ENCODE data around the gene RBFA.
"Not testable (repeated sequence)": the region's sequence is repeated elsewhere in the genome, so short reads cannot be mapped to it uniquely, and the experiment has no call there.

Gene RBFA, protein sequence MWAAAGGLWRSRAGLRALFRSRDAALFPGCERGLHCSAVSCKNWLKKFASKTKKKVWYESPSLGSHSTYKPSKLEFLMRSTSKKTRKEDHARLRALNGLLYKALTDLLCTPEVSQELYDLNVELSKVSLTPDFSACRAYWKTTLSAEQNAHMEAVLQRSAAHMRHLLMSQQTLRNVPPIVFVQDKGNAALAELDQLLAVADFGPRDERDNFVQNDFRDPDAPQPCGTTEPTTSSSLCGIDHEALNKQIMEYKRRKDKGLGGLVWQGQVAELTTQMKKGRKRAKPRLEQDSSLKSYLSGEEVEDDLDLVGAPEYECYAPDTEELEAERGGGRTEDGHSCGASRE

DNA sequence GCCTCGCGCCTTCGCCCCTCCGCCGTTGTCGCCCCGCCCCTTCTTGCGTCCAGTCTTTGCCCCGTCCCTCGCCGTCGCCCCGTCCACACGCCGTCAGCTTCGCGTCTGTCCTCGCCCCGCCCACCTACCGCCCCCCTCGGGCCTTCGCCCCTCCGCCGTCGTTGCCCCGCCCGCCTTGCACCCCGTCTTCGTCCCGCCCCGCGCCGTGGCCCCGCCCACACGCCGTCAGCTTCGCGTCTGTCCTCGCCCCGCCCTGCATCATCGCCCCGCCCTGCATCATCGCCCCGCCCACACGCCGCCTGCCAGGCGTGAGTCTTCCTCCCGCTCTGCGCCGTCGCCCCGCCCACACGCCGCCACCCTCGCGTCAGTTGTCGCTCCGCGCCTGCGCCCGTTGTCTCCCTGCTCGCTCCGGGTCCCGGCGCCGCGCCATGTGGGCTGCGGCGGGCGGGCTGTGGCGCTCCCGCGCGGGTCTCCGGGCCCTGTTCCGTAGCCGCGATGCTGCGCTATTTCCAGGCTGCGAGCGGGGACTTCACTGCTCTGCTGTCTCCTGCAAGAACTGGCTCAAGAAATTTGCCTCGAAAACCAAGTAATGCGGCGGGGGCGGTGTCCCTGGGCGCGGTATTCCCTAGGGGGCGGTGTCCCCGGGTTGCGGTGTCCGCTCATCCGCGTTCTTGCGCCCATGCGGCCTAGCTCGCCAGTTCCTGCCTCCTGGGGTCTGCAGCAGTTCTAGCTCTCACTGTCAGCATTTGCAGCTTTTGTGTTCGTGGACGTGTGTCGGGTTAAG lies at the start of gene RBFA:
RBFA (plus strand) TSS at position 367 of the 784 bp plus-strand sequence; CDS start at position 429, 62 bp downstream.
- DNase-seq: peak; percentile 93 to 99

DNA sequence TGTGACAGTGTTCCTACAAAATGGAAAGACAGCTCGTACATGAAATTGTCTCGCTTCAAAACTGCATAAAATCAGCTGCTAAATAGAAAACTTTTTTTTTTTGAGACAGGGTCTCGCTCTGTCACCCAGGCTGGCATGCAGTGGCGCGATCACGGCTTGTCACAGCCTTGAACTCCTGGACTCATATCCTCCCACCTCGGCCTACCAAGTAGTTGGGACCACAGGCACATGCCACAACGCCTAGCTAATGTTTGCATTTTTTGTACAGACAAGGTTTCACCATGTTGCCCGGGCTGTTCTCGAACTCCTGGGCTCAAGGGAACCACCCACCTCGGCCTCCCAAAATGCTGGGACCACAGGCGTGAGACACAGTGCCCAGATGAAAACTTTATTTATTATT lies 49.1 kb upstream of the RBFA start:
- DNase-seq: no peak

DNA sequence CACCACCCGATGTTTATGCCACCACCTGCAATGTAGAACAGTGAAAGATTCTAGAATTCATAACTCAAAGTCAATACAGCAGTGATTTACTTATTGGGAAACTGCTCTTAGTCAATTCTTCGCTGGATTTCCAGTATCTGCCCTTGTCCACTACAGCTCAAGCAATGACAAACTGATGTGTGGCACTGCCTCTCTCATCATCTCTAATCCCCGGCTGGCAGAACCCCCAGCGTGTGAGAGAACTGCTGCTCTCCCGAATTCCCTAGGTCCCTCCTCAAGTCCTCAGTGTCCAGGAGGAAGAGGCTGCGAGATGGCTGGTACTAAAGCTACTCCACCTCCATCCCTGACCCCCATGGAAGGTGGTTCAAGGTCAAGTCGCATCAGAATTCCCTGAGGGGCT lies 47.5 kb upstream of the RBFA start:
- DNase-seq: no peak

- DNase-seq: no peak
These were observed 46.7 kb upstream of the RBFA start for GRCh38 chr18:79987566-79987965.

DNA sequence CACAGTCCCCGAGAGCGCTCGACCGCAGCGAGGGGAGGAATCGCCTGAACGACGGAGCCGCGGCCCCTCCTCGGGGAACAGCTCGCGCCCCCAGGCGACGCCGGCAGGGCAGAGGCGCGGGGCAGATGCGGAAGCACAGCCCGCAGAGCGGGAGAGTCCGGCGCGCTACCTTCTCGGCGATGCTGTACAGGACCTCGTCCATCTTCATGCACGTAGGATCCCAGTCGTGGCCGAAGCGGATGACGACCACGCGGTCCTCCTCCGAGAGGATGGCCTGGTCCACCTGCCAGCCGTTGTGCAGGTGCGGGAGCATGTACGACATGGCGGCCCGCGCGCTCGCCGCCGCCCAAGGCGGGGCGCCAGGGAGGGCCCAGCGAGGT lies 46.2 kb upstream of the RBFA start:
- peak; percentile 47 to 65 for DNase-seq

DNA sequence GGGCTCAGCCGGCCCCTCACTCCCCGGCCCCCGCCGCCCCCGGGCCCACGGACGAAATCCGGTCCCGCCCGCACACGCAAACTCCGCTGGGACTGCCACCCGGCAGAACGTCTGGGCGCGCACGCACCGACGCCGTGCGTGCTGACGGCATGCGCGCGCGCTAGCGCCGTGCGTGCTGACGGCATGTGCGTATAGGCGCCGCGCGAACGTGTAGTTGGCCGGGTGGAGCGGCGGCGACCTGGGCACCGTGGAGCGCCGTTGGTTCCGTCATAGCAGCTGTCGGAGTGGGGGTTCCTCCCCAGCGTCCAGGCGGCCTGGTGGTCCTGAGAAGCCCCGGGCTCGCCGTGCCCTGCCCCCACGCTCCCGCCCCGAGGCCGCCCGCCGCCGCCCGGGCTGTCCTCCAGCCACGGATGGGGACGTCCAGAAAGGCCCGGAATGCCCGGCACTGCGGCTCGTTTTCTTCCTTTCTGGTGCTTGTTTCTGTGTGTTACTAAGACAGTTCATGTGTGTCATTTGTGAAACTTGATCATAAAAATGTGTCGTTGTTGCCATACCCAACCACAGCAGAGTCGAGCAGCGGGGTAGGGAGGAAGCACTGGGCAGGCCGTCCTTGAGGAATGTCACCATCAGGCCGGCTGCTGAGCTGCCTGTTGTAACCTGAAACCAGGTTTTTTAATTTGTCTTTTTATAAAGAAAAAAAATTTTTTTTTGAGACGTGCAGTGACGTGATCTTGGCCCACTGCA lies 45.6 kb upstream of the RBFA start, which contains the start of gene TXNL4A:
TXNL4A (minus strand) TSS at position 113 of the 744 bp plus-strand sequence. CDS start 171 bp downstream, outside the sequence.
- peak; percentile 74 to 87 for DNase-seq

DNA sequence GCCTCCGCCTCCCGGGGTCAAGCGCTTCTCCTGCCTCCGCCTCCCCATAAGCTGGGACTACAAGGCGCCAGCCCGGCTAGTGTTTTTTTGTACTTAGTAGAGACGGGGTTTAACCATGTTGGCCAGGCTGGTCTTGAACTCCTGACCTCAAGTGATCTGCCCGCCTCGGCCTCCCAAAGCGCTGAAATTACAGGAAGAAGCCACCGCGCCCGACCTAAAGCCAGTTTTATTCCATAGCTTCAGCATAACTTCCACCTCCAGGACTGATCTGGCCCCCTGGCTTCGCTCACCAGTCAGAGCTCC lies 45.1 kb upstream of the RBFA start:
- DNase-seq: no peak

- no peak for DNase-seq
These were observed 42.7 kb upstream of the RBFA start for GRCh38 chr18:79991494-79991893.

DNA sequence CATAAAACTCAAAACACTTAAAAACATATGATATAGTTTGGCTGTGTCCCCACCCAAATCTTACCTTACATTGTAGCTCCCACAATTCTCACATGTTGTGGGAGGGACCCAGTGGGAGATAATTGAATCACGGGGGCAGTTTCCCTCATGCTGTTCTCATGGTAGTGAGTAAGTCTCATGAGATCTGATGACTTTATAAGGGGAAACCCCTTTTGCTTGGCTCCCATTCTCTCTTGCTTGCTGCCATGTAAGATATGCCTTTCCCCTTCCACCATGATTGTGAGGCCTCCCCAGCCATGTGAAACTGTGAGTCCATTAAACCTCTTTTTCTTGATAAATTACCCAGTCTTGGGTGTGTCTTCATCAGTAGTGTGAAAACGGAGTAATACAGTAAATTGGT lies 34.5 kb upstream of the RBFA start:
- not testable (repeated sequence) for DNase-seq

- DNase-seq: no peak
These were observed 33.4 kb upstream of the RBFA start for GRCh38 chr18:80000877-80001276.

GRCh38 chr18:80002468-80002867 lies 31.8 kb upstream of the RBFA start:
- no peak for DNase-seq

- no peak for DNase-seq
These were observed 29.5 kb upstream of the RBFA start for GRCh38 chr18:80004600-80005342.

DNA sequence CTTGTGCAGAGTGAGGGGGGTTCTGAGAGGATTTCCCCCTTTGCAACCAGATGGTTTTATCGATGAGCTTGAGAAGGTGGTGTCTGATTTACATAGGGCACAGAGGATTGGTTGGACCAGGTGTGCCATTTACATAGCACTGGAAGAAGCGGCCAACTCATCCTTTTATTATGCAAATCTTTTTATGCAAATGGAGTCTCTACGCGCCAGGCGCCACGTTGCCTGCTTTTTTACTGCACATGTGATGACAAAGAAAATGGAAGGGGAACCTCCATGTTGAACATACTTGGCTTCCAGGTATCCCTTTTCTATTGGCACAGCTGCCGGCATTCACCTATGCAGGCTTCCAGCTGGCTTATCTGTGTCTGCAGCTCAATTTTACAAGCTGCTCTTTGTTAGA lies 27.5 kb upstream of the RBFA start:
- DNase-seq: no peak

DNA sequence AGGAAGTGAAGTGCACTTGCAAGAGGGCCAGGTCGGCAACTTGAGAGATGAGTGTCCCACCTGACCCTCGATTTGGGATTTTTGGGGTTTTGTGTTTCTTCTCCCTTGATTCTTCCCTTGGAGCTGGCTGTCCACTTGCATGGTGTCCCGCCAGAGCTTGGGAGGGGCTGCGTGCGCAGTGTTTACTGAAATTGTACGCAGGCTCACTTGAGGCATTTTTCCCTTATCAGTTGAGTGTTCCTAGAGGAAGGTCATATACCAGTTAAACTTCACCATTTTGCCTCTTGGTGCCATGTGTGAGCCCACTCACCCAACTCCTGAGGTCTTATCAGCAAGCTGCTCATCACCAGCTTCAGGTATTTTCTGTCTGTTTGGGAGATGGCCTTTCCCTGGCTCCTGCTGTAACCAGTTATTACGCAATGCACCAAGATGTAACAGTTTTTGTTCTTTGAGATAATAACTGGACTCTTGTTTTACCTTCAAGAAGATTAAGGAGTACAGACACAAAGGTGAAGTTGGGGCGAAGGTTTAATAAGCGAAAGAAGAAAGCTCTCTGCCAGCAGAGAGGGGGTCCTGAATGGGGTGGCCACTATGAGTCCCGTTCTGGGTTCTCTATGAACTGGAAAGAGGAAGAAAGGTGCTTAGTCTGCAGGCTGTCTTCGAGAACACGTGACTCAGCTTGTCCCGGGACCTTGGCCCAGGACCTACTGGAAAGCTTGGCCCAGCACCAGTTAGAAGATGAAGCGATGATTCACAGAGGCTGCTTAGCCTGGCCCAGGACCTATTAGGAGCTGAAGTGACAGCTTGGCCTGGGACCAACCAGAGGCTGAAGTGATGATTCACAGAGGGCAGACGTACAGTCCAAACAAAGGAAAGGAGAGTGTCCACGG lies 24.3 kb upstream of the RBFA start:
- DNase-seq: no peak

- no peak for DNase-seq
These were observed 23.7 kb upstream of the RBFA start for GRCh38 chr18:80010551-80010906.

DNA sequence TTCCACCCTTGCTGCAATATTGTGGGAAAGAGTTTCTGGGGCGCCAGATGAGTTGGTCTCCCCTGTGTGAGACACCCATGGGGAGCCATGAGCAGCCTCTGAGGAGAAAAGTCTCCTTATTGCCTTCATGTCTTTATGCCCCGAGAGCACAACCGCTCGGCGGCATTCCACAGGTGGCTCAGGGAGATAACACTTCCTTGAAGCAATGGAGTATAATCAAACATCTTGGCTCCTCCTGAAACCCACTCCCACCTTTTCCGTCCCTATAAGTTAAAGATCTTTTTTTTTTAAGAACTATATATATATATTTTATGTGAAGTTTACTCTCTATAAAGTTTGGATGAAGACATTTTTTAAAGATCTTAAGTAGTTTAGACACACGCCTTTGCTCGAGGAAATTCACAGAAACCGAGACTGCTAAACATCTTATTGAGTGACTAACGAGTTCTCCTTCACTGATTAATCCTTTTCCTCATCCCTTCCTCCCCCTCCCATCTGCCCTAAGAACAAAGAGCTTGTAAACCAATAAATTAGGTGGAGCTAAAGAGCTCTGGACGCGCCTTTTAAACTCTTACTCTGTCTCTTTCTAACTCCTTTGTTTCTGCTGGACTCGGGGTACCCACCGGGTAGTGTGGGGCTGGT lies 22.6 kb upstream of the RBFA start:
- DNase-seq: not testable (repeated sequence)

GRCh38 chr18:80012714-80013113 lies 21.5 kb upstream of the RBFA start:
- no peak for DNase-seq

- DNase-seq: no peak
These were observed 11.6 kb upstream of the RBFA start for GRCh38 chr18:80022613-80023012.

- DNase-seq: no peak
These were observed 11.1 kb upstream of the RBFA start for GRCh38 chr18:80023173-80023572.

- DNase-seq: no peak
These were observed 7.9 kb upstream of the RBFA start for GRCh38 chr18:80026363-80026762.

DNA sequence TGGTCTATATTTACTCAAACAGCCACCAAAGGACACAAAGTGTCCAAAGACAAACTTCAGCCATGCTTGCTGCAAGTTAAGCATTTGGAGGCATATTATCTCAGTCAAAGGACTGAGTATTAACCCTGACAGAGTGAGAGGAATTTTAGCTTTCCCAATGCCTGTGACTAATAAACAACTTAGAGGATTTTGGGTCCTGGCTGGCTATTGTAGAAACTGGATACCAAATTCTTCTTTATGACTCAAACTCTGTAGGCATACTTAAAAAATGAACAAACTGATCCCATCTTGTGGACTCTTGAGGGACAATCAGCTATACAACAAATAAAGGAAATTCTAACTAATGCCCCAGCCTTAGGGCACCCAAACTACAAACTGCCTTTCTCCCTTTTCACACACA lies 6.5 kb upstream of the RBFA start:
- not testable (repeated sequence) for DNase-seq
